Measurements from ENCODE around the gene ZNRD2. TPM values are rescaled to one million over a fixed set of nuclear protein-coding genes. Genes with fewer than 3 reads are reported as not detected.

ZNRD2 gene
- total RNA-seq, 1 experiment from 2014 or later = 126 TPM

DNA sequence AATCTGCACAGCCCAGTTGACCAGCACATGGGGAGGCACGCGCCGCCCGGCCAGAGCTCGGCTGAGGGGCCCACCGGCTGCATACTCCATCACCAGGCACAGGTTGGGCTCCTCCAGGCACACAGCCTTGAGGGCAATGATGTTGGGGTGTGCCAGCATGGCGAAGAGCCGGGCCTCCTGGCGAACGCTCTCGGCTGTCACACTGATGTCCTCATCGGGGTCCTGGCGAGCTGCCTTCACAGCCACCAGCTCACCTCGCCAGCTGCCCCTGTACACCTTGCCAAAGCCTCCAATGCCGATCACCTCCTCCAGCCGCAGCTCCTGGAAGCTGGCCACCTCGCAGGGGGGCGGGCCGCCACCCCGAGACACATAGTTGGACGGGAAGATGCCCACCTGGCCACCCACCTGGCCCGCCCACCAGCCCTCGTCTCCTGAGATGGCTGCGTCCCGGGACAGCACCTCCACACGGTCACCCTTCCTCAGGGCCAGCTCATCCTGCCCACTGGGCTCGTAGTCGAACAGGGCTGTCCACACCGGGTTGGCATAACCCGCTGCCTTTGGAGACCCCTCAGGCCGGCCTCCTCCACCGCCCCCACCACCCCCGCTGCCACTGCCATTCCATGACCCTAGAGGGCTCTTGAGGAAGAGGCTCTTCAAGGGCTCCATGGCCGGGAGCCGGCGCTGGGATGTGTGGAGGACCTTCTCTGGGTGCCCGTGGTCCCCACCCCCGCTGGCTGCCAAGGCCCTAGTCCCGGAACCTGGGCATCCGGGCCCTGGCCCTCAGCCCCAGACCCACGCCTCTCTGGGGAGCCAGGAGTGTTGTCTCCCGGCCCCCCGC lies 43.0 kb downstream of the ZNRD2 start:
- Histone ChIP-seq H3K36me3 (ENCODE audit: low read depth, low read length) (peaks cover 12% of the 10 kb centered on the region; the same call in 1 of the 2 replicates), H3F3A (ENCODE audit: low read length, unreplicated experiment) (no peaks in the 10 kb centered on the region), H3K9ac (ENCODE audit: low read length) (peak overlapping the region; percentile 94), H4K20me1 (ENCODE audit: low read length) (peaks cover 17% of the 10 kb centered on the region), H2AFZ (ENCODE audit: low read length) (peak overlapping the region; percentile 57; the same call in 1 of the 2 replicates), H3K9me2 (replicated peaks; ENCODE audit: low read length) (no peaks in the 10 kb centered on the region), H3K4me1 (ENCODE audit: insufficient read depth, low read length) (peaks cover 35% of the 10 kb centered on the region), H3K27me3 (ENCODE audit: low read length) (no peaks in the 10 kb centered on the region), H3K79me2 (ENCODE audit: low read length) (peaks cover 80% of the 10 kb centered on the region), H3K4me2 (ENCODE audit: low read length) (peak overlapping the region; percentile 92), H3K4me3 (ENCODE audit: low read length) (peak overlapping the region; percentile 90), H3K27ac (ENCODE audit: low read length) (peak overlapping the region; percentile 81), H3K9me3 (ENCODE audit: low read length) (no peaks in the 10 kb centered on the region)
- ChIA-PET CTCF (no interaction called here), POLR2A (ENCODE audit: unreplicated experiment) (interaction anchor here (0.6 to 0.7 kb wide), 2 partner anchors 36 to 43 kb away, joined by 3 read pairs; partner anchors contain the start of gene ZNRD2)
- DNase-seq (peak; percentile 20), ATAC-seq (no peak)
- intact Hi-C loops (cut with micrococcal nuclease) = loop anchor here (10.0 kb wide), 1 partner anchor 69 kb away; no protein-coding TSS in a partner anchor
- BruUV-seq (replicated peaks) = no TSS peak
- TF ChIP-seq, protein P1, sequence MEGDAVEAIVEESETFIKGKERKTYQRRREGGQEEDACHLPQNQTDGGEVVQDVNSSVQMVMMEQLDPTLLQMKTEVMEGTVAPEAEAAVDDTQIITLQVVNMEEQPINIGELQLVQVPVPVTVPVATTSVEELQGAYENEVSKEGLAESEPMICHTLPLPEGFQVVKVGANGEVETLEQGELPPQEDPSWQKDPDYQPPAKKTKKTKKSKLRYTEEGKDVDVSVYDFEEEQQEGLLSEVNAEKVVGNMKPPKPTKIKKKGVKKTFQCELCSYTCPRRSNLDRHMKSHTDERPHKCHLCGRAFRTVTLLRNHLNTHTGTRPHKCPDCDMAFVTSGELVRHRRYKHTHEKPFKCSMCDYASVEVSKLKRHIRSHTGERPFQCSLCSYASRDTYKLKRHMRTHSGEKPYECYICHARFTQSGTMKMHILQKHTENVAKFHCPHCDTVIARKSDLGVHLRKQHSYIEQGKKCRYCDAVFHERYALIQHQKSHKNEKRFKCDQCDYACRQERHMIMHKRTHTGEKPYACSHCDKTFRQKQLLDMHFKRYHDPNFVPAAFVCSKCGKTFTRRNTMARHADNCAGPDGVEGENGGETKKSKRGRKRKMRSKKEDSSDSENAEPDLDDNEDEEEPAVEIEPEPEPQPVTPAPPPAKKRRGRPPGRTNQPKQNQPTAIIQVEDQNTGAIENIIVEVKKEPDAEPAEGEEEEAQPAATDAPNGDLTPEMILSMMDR (conservative IDR thresholded peaks at IDR 0.05; ENCODE audit: low read depth, low read length) = no peak; the same call in 1 of the 2 replicates
- TF ChIP-seq EZH2phosphoT487 (IDR thresholded peaks at IDR 0.05; ENCODE audit: borderline replicate concordance, low read length) (no peak), EZH2 (IDR thresholded peaks at IDR 0.05; ENCODE audit: low read length, unreplicated experiment) (no peak)

DNA sequence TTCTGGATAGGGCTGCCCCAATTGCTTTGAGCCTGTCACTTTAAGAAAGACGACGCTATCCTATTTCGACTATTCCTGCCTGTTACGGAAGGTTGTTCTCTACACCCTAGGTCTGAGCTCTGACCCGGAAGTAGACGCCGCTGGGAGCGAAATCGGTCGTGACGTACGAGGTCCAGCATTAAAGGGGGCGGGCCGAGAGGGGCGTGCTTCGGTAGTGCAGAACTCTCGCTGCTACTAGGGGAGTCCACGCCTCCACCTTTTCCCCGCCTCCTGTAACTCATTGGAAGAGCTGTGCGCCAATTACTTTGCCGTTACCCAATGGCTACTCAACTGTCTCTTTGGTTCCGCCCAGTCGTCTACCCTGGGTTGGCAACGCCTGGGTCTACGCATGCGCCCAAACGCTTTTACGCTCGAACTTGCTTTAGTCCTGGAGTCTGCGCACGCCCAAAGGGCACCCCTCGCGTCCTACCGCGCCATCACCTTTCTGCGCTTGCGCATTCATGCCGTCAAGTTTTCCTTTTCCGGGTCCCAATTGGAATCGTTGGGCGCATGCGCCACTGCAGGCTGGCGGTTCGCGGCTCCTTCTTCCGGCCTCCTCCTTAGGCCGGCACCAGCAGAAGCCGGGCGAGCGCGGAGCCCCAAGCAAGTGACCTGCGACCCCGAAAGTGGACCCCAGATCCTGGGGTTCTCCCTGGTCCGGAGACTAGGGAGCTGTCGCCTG lies 45.1 kb downstream of the ZNRD2 start, which contains the start of gene PCNX3:
Gene PCNX3, plus strand, starts transcription at position 548 of the 721 bp plus-strand sequence. CDS start 536 bp downstream, outside the sequence.
- no peaks in the 10 kb centered on the region for H3K9me2 ChIP-seq (replicated peaks; ENCODE audit: low read length)
- H3K4me3 ChIP-seq (ENCODE audit: low read length) = peak within 1 kb of the TSS; percentile 90
- ChIA-PET POLR2A (ENCODE audit: unreplicated experiment) (interaction anchor here (0.5 to 1.3 kb wide), 10 partner anchors 8 to 757 kb away, joined by 3 to 5 read pairs (median 4); partner anchors contain the start of genes KCNK7 and OVOL1), CTCF (interaction anchor here (0.6 to 1.3 kb wide), 4 partner anchors 21 to 283 kb away, joined by 3 to 4 read pairs (median 4); partner anchors contain the start of gene FAM89B)
- H3K9me3 ChIP-seq (ENCODE audit: low read length) = no peaks in the 10 kb centered on the region
- peaks cover 27% of the 10 kb centered on the region for H3K36me3 ChIP-seq (ENCODE audit: low read depth, low read length)
- H3K27ac ChIP-seq (ENCODE audit: low read length) = peak within 1 kb of the TSS; percentile 81
- DNase-seq (peak; percentile 100), ATAC-seq (peak; percentile 82)
- peaks cover 35% of the 10 kb centered on the region for H3K4me1 ChIP-seq (ENCODE audit: insufficient read depth, low read length)
- H3K79me2 ChIP-seq (ENCODE audit: low read length) = peaks cover 87% of the 10 kb centered on the region
- peak within 1 kb of the TSS; percentile 92 for H3K4me2 ChIP-seq (ENCODE audit: low read length)
- BruUV-seq (replicated peaks) = no TSS peak
- intact Hi-C loops (cut with micrococcal nuclease) = loop anchor here (1.0 to 10.0 kb wide), 5 partner anchors 23 to 244 kb away; partner anchors contain the start of genes EHBP1L1 and SIPA1
- H4K20me1 ChIP-seq (ENCODE audit: low read length) = peaks cover 17% of the 10 kb centered on the region
- TF ChIP-seq, protein P1 (conservative IDR thresholded peaks at IDR 0.05; ENCODE audit: low read depth, low read length) = no peak
- TF ChIP-seq EZH2phosphoT487 (IDR thresholded peaks at IDR 0.05; ENCODE audit: borderline replicate concordance, low read length) (no peak), EZH2 (IDR thresholded peaks at IDR 0.05; ENCODE audit: low read length, unreplicated experiment) (no peak)
- no peaks in the 10 kb centered on the region for H3F3A ChIP-seq (ENCODE audit: low read length, unreplicated experiment)
- H3K27me3 ChIP-seq (ENCODE audit: low read length) = no peaks in the 10 kb centered on the region
- H3K9ac ChIP-seq (ENCODE audit: low read length) = peak within 1 kb of the TSS; percentile 94
- peak within 1 kb of the TSS; percentile 57; the same call in 1 of the 2 replicates for H2AFZ ChIP-seq (ENCODE audit: low read length)
